T-helper 22 cell (primary cell): ENCODE data around the gene PHLDA3.
"Not testable (repeated sequence)": the region's sequence is repeated elsewhere in the genome, so short reads cannot be mapped to it uniquely, and the experiment has no call there.

Experiments used
- DNase-seq: peaks from one replicate; pipeline ENCODE4 v3.0.0-alpha.2; 2020; ENCODE audit warnings: low read depth

PHLDA3 gene

GRCh38 chr1:201503397-201504176 is 34.6 kb upstream of the PHLDA3 start:
- DNase-seq, result no peak

- DNase-seq, result no peak
These were observed 33.5 kb upstream of the PHLDA3 start for GRCh38 chr1:201502511-201502857.

GRCh38 chr1:201501812-201502510 is 33.0 kb upstream of the PHLDA3 start:
- no peak for DNase-seq

- DNase-seq, result no peak
These were observed 32.2 kb upstream of the PHLDA3 start for GRCh38 chr1:201501144-201501543.

- no peak for DNase-seq
These were observed 31.7 kb upstream of the PHLDA3 start for GRCh38 chr1:201500670-201501120.

- no peak for DNase-seq
These were observed 31.0 kb upstream of the PHLDA3 start for GRCh38 chr1:201499795-201500669.

- DNase-seq, result no peak
These were observed 30.2 kb upstream of the PHLDA3 start for GRCh38 chr1:201499191-201499590.

- DNase-seq, result no peak
These were observed 29.6 kb upstream of the PHLDA3 start for GRCh38 chr1:201498621-201499020.

- DNase-seq, result no peak
These were observed 29.0 kb upstream of the PHLDA3 start for GRCh38 chr1:201497935-201498509.

- DNase-seq, result no peak
These were observed 27.3 kb upstream of the PHLDA3 start for GRCh38 chr1:201496296-201496690.

- no peak for DNase-seq
These were observed 26.7 kb upstream of the PHLDA3 start for GRCh38 chr1:201495551-201496295.

- no peak for DNase-seq
These were observed 25.0 kb upstream of the PHLDA3 start for GRCh38 chr1:201493757-201494617.

- not testable (repeated sequence) for DNase-seq
These were observed 24.2 kb upstream of the PHLDA3 start for GRCh38 chr1:201493026-201493656.

GRCh38 chr1:201491896-201492511 is 23.0 kb upstream of the PHLDA3 start:
- DNase-seq, result no peak

- DNase-seq, result no peak
These were observed 21.7 kb upstream of the PHLDA3 start for GRCh38 chr1:201490708-201491131.

- DNase-seq, result no peak
These were observed 20.8 kb upstream of the PHLDA3 start for GRCh38 chr1:201489643-201490261.

GRCh38 chr1:201488830-201489589 is 20.0 kb upstream of the PHLDA3 start:
- no peak for DNase-seq

GRCh38 chr1:201487742-201488141 is 18.8 kb upstream of the PHLDA3 start:
- DNase-seq, result no peak
